SK-N-DZ (cell line): ENCODE results near the gene DAGLA.
A peak's percentile ranks its signal among the peaks of the same experiment; 100 is the strongest.

Experiments used
- DNase-seq: peaks from one replicate; pipeline ENCODE4 v3.0.0-alpha.2; 2015; ENCODE audit warnings: low spot score

Gene DAGLA

GRCh38 chr11:61709572-61709971 lies 29.4 kb downstream of the DAGLA start:
- DNase-seq, result no peak

- DNase-seq, result no peak
Measured at GRCh38 chr11:61710019-61710418, 29.8 kb downstream of the DAGLA start.

GRCh38 chr11:61711037-61711436 lies 30.8 kb downstream of the DAGLA start:
- no peak for DNase-seq

GRCh38 chr11:61711498-61711897 lies 31.3 kb downstream of the DAGLA start:
- DNase-seq, result peak; percentile 61

GRCh38 chr11:61712314-61712713 lies 32.1 kb downstream of the DAGLA start:
- DNase-seq, result peak; percentile 51

- no peak for DNase-seq
Measured at GRCh38 chr11:61712846-61713245, 32.7 kb downstream of the DAGLA start.

- DNase-seq, result no peak
Measured at GRCh38 chr11:61713464-61713863, 33.3 kb downstream of the DAGLA start.

- DNase-seq, result no peak
Measured at GRCh38 chr11:61713906-61714305, 33.7 kb downstream of the DAGLA start.

GRCh38 chr11:61714316-61714715 lies 34.1 kb downstream of the DAGLA start:
- no peak for DNase-seq

- DNase-seq, result no peak
Measured at GRCh38 chr11:61714916-61715315, 34.7 kb downstream of the DAGLA start.

- DNase-seq, result no peak
Measured at GRCh38 chr11:61715867-61716266, 35.7 kb downstream of the DAGLA start.

GRCh38 chr11:61716478-61717285 lies 36.5 kb downstream of the DAGLA start:
- no peak for DNase-seq

GRCh38 chr11:61717286-61718033 lies 37.3 kb downstream of the DAGLA start:
- no peak for DNase-seq

- DNase-seq, result no peak
Measured at GRCh38 chr11:61718046-61718531, 37.9 kb downstream of the DAGLA start.

- peak; percentile 79 for DNase-seq
Measured at GRCh38 chr11:61718621-61719302, 38.6 kb downstream of the DAGLA start.

- DNase-seq, result no peak
Measured at GRCh38 chr11:61719978-61720377, 39.8 kb downstream of the DAGLA start.

GRCh38 chr11:61720597-61720996 lies 40.4 kb downstream of the DAGLA start:
- no peak for DNase-seq

GRCh38 chr11:61724437-61724836 lies 44.2 kb downstream of the DAGLA start:
- no peak for DNase-seq

GRCh38 chr11:61725781-61726231 lies 45.6 kb downstream of the DAGLA start:
- no peak for DNase-seq

GRCh38 chr11:61726775-61727174 lies 46.6 kb downstream of the DAGLA start:
- no peak for DNase-seq

- no peak for DNase-seq
Measured at GRCh38 chr11:61727401-61727811, 47.2 kb downstream of the DAGLA start.
